GM20431 (cell line): ENCODE data around the gene MTG1.
"Not testable (repeated sequence)": the region's sequence is repeated elsewhere in the genome, so short reads cannot be mapped to it uniquely, and the experiment has no call there.

ENCODE experiments used
- in situ Hi-C: fragments of 300-500 bp; cut with MseI, MboI; formaldehyde crosslinking; loops from one replicate; pipeline ENCODE4 v1.15.0; 2020; ENCODE audit warnings: low sequenced_read_pairs; ENCODE audit not compliant: unreplicated experiment

MTG1 gene

GRCh38 chr10:133396035-133396624, 2.2 kb downstream of the MTG1 start:
- in situ Hi-C loops, result no loop called here

DNA sequence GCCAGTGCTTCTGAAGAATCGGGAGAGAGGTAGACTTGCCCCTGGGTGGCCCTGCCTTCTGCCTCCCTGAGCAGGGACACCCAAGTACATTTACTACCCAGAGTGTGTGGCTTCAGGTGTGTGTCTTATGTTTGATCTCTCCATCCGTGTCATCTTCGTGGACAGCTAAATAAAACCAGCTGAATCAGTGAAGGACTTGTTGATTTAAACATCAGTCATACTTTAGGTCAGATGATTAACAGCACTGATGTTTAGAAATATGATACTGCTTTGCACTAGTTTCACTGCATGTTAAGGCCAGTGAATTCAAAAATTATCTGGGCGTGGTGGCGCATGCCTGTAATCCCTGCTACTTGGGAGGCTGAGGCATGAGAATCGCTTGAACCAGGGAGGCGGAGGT, 4.0 kb downstream of the MTG1 start:
- in situ Hi-C loops, result no loop called here

- in situ Hi-C loops, result no loop called here
These were observed 5.2 kb downstream of the MTG1 start for GRCh38 chr10:133399123-133399601.

DNA sequence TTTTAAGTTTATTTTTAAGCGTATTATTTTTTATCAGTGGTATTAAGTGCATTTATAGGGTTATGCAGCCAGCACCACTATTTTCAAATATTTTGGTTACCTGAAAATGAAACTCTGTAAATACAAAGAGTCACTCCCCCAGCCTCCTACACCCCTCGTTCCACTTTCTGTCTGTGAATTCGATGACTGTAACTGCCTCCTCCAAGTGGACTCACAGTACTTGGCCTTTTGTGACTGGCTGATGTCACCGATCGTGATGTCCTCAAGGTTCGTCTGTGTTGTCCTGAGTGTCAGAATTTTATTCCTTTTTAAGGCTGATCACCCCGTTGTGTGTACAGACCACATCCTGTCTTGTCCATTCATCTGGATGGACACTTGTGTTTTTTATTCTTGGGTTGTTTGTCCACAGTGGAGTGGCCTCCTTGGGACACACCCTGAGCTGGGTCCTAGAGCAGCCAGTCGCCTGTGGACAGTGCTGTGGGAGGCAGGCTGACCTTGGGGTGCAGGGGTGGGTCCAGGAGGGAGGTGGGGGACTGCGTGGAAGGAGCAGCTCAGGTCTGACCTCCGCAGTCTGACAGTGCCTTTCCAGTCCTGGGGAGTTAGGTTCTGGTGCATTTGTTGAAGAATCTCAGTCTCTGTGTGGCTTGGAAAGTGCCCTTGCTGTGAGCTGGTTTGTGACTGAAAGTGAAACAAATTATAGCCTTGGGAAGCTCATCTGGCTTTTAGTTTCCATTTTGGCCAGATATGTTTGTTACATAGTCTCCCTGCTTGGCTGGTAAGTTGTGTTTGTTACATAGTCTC, 6.9 kb downstream of the MTG1 start:
- in situ Hi-C loops, result no loop called here

GRCh38 chr10:133401500-133401899, 7.5 kb downstream of the MTG1 start:
- in situ Hi-C loops, result no loop called here

- in situ Hi-C loops, result no loop called here
These were observed 8.2 kb downstream of the MTG1 start for GRCh38 chr10:133401981-133402725.

DNA sequence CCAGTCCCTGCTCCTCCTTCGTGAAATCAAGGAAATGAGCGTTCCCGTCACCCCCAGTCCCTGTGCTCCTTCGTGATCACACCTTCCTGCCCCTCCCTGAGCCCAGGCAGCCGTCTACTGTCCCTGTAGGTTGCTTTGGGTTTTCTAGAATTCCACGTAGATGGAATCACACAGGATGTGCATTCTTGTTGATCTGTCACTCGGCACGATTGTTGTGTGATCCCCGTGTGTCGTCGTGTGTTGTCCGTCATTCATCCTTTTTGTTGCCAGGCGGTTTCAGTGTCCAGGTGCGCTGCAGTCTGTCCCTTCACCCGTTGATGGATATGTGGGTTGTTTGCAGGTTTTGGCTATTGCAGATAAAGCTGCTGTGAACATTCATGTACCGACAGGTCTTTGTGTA, 9.4 kb downstream of the MTG1 start:
- in situ Hi-C loops, result no loop called here

DNA sequence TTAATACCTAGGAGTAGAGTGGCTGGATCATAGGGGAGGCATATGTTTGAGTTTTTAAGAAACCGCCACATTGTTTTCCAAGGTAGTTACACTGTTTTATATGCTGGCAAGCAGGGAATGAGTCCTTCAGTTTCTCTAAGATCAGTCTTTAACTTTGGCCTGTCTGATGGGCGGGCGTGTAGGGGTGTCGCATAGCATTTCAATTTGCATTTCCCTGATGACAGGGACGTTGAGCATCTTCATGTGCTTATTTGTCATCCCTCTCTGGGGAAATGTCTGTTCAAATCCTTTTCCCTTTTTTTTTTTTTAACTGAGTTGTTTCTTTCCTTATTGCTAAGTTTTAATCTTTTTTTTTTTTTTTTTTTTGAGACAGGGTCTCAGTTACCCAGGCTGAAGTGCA, 9.8 kb downstream of the MTG1 start:
- in situ Hi-C loops, result no loop called here

DNA sequence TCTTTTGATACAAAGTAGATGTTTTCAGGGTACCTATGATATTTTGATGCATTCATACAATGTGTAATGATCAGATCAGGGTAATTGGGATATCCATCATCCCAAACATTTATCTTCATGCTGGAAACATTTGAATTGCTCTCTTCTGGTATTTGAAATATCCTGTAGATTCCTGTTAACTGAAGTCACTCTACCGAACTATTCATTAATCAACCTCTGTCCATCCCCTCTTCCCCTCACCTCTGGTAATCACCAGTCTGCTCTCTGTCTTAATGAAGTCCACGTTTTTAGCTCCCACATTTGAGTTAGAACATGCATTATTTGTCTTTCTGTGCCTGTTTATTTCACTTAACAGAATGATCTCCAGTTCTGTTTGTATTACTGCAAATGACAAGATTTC, 11.3 kb downstream of the MTG1 start:
- in situ Hi-C loops, result no loop called here

- in situ Hi-C loops, result no loop called here
These were observed 12.0 kb downstream of the MTG1 start for GRCh38 chr10:133405844-133406527.

- in situ Hi-C loops, result no loop called here
These were observed 17.8 kb downstream of the MTG1 start for GRCh38 chr10:133411523-133412380.

DNA sequence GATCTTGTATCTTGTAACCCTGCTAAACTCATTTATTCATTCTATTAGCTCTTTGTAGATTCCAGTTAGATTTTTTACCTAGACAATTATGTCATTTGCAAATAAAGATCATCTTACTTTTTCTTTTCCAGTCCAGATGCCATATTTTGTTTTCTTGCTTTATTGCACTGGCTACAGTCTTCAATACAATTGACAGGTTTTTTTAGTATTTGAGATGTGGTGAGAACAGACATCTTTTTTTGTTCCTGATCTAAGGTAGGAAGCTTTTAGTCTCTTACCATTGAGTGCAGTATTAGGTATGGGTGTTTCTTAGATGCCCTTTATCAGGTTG, 18.4 kb downstream of the MTG1 start:
- in situ Hi-C loops, result no loop called here

GRCh38 chr10:133414401-133414800, 20.4 kb downstream of the MTG1 start:
- in situ Hi-C loops, result not testable (repeated sequence)

- in situ Hi-C loops, result no loop called here
These were observed 21.8 kb downstream of the MTG1 start for GRCh38 chr10:133415752-133416151.

GRCh38 chr10:133418289-133418993, 24.5 kb downstream of the MTG1 start:
- in situ Hi-C loops, result no loop called here

GRCh38 chr10:133419211-133419950, 25.4 kb downstream of the MTG1 start:
- in situ Hi-C loops, result no loop called here

GRCh38 chr10:133420028-133420427, 26.1 kb downstream of the MTG1 start:
- in situ Hi-C loops, result no loop called here

GRCh38 chr10:133420579-133420978, 26.6 kb downstream of the MTG1 start:
- in situ Hi-C loops, result no loop called here
